Mesendoderm (in vitro differentiated cells): ENCODE measurements around the gene CCDC177.

Experiments used
- DNase-seq: peaks from one replicate; pipeline ENCODE4 v3.0.0; 2013
- H2AK5ac ChIP-seq: 2 replicates; pipeline ENCODE4 v1.6.1; 2013; ENCODE audit warnings: low read length, inconsistent platforms
- H2BK120ac ChIP-seq: 2 replicates; pipeline ENCODE4 v1.6.1; 2013; ENCODE audit warnings: low read depth, mild to moderate bottlenecking, low read length, moderate library complexity, mixed read lengths
- H2BK15ac ChIP-seq: replicated peaks from 2 replicates; pipeline ENCODE4 v1.6.1; 2013; ENCODE audit warnings: low read depth, mild to moderate bottlenecking, moderate library complexity
- H2BK5ac ChIP-seq: 2 replicates; pipeline ENCODE4 v1.6.1; 2013; ENCODE audit warnings: low read length, inconsistent platforms
- H3K18ac ChIP-seq: 2 replicates; pipeline ENCODE4 v1.6.1; 2013; ENCODE audit warnings: mild to moderate bottlenecking, low read length, mixed read lengths
- H3K23ac ChIP-seq: one replicate; pipeline ENCODE4 v1.6.1; 2013; ENCODE audit warnings: low read length
- H3K27ac ChIP-seq: 2 replicates; pipeline ENCODE4 v1.5.1; 2013; ENCODE audit warnings: low read depth, mild to moderate bottlenecking, inconsistent platforms, low read length, moderate library complexity
- H3K27me3 ChIP-seq: 2 replicates; pipeline ENCODE4 v1.6.1; 2013; ENCODE audit warnings: low read length, control low read depth, mild to moderate bottlenecking, inconsistent platforms; ENCODE audit not compliant: insufficient read depth, poor library complexity
- H3K36me3 ChIP-seq: 2 replicates; pipeline ENCODE4 v1.6.1; 2013; ENCODE audit warnings: low read length, inconsistent platforms; ENCODE audit not compliant: control insufficient read depth, insufficient read depth
- H3K4ac ChIP-seq: one replicate; pipeline ENCODE4 v1.6.1; 2013; ENCODE audit warnings: low read depth, mild to moderate bottlenecking, low read length, moderate library complexity
- H3K4me1 ChIP-seq: 2 replicates; pipeline ENCODE4 v1.6.1; 2013; ENCODE audit warnings: low read depth, low read length, inconsistent platforms; ENCODE audit not compliant: control insufficient read depth
- H3K4me2 ChIP-seq: 2 replicates; pipeline ENCODE4 v1.6.1; 2013; ENCODE audit warnings: low read length
- H3K4me3 ChIP-seq: 2 replicates; pipeline ENCODE4 v1.5.1; 2013; ENCODE audit warnings: mild to moderate bottlenecking, low read length
- H3K56ac ChIP-seq: one replicate; pipeline ENCODE4 v1.6.1; 2013; ENCODE audit warnings: low read length
- H3K79me1 ChIP-seq: 2 replicates; pipeline ENCODE4 v1.6.1; 2013; ENCODE audit warnings: low read length, inconsistent platforms
- H3K79me2 ChIP-seq: 2 replicates; pipeline ENCODE4 v1.6.1; 2013; ENCODE audit warnings: mild to moderate bottlenecking, low read length; ENCODE audit not compliant: control insufficient read depth, insufficient read depth
- H3K9ac ChIP-seq: 2 replicates; pipeline ENCODE4 v1.6.1; 2013; ENCODE audit warnings: low read length, inconsistent platforms
- H4K5ac ChIP-seq: one replicate; pipeline ENCODE4 v1.6.1; 2013; ENCODE audit warnings: low read length
- H4K8ac ChIP-seq: one replicate; pipeline ENCODE4 v1.6.1; 2013; ENCODE audit warnings: low read depth, mild to moderate bottlenecking, control low read depth, low read length, moderate library complexity
- WGBS: extraction: QIAGEN DNeasy Blood & Tissue Kit; methylation state at CpG from one replicate; pipeline ENCODE4 v1.1.7; 2013; ENCODE audit warnings: low lambda C conversion rate, missing lambda C conversion rate; ENCODE audit not compliant: insufficient coverage; ENCODE audit errors: extremely low coverage; 5-methylcytosine and 5-hydroxymethylcytosine counted together

The CCDC177 gene

GRCh38 chr14:69594846-69595245, 20.2 kb upstream of the CCDC177 start:
- Histone ChIP-seq H3K36me3 (no peaks in the 10 kb centered on the region), H3K79me2 (no peaks in the 10 kb centered on the region), H3K4ac (no peak overlapping the region), H2AK5ac (no peak overlapping the region), H2BK120ac (no peak overlapping the region), H4K8ac (no peak overlapping the region), H3K23ac (no peak overlapping the region), H3K27me3 (no peaks in the 10 kb centered on the region), H3K9ac (no peak overlapping the region), H3K27ac (no peak overlapping the region), H3K56ac (no peak overlapping the region), H3K79me1 (no peaks in the 10 kb centered on the region), H2BK15ac (no peak overlapping the region), H2BK5ac (no peak overlapping the region), H3K4me3 (no peak overlapping the region), H4K5ac (no peak overlapping the region), H3K18ac (no peak overlapping the region), H3K4me2 (no peak overlapping the region), H3K4me1 (no peaks in the 10 kb centered on the region)
- no peak for DNase-seq
- WGBS: no CpG with 5 or more reads among the region's 6 CpGs

- no peak overlapping the region for H2AK5ac ChIP-seq
- no peaks in the 10 kb centered on the region for H3K27me3 ChIP-seq
- H2BK120ac ChIP-seq: no peak overlapping the region
- H3K36me3 ChIP-seq: no peaks in the 10 kb centered on the region
- H3K4me1 ChIP-seq: no peaks in the 10 kb centered on the region
- H4K5ac ChIP-seq: no peak overlapping the region
- H3K79me2 ChIP-seq: no peaks in the 10 kb centered on the region
- no peak overlapping the region for H3K27ac ChIP-seq
- H2BK15ac ChIP-seq: no peak overlapping the region
- no peak overlapping the region for H3K23ac ChIP-seq
- H3K4me3 ChIP-seq: no peak overlapping the region
- no peak overlapping the region for H3K9ac ChIP-seq
- no peak overlapping the region for H4K8ac ChIP-seq
- no peaks in the 10 kb centered on the region for H3K79me1 ChIP-seq
- no CpG with 5 or more reads among the region's 6 CpGs for WGBS
- no peak overlapping the region for H3K18ac ChIP-seq
- H3K4ac ChIP-seq: no peak overlapping the region
- H2BK5ac ChIP-seq: no peak overlapping the region
- H3K56ac ChIP-seq: no peak overlapping the region
- no peak overlapping the region for H3K4me2 ChIP-seq
- DNase-seq: no peak
Measured at GRCh38 chr14:69593018-69593677, 18.5 kb upstream of the CCDC177 start.

- no peak overlapping the region for H3K23ac ChIP-seq
- no peak overlapping the region for H3K18ac ChIP-seq
- no peak overlapping the region for H3K9ac ChIP-seq
- no peaks in the 10 kb centered on the region for H3K4me1 ChIP-seq
- no peak overlapping the region for H3K27ac ChIP-seq
- H2AK5ac ChIP-seq: no peak overlapping the region
- no peak overlapping the region for H3K56ac ChIP-seq
- no peak overlapping the region for H2BK15ac ChIP-seq
- no peak overlapping the region for H3K4me2 ChIP-seq
- H4K5ac ChIP-seq: no peak overlapping the region
- DNase-seq: no peak
- H3K4me3 ChIP-seq: no peak overlapping the region
- no peaks in the 10 kb centered on the region for H3K36me3 ChIP-seq
- H3K79me1 ChIP-seq: no peaks in the 10 kb centered on the region
- H3K79me2 ChIP-seq: no peaks in the 10 kb centered on the region
- no peak overlapping the region for H3K4ac ChIP-seq
- H2BK5ac ChIP-seq: no peak overlapping the region
- WGBS: no CpG with 5 or more reads among the region's 2 CpGs
- no peak overlapping the region for H2BK120ac ChIP-seq
- H3K27me3 ChIP-seq: no peaks in the 10 kb centered on the region
- no peak overlapping the region for H4K8ac ChIP-seq
Measured at GRCh38 chr14:69591317-69591716, 16.6 kb upstream of the CCDC177 start.

- H3K27me3 ChIP-seq: no peaks in the 10 kb centered on the region
- H3K4me2 ChIP-seq: no peak overlapping the region
- H2BK120ac ChIP-seq: no peak overlapping the region
- no peak overlapping the region for H3K18ac ChIP-seq
- no peak overlapping the region for H3K4ac ChIP-seq
- no CpG with 5 or more reads among the region's 8 CpGs for WGBS
- H3K4me3 ChIP-seq: no peak overlapping the region
- no peak overlapping the region for H3K23ac ChIP-seq
- H4K5ac ChIP-seq: no peak overlapping the region
- no peak overlapping the region for H3K27ac ChIP-seq
- no peaks in the 10 kb centered on the region for H3K79me2 ChIP-seq
- H2AK5ac ChIP-seq: no peak overlapping the region
- H3K56ac ChIP-seq: no peak overlapping the region
- no peak overlapping the region for H4K8ac ChIP-seq
- no peak overlapping the region for H3K9ac ChIP-seq
- no peaks in the 10 kb centered on the region for H3K79me1 ChIP-seq
- H3K4me1 ChIP-seq: no peaks in the 10 kb centered on the region
- H3K36me3 ChIP-seq: no peaks in the 10 kb centered on the region
- H2BK5ac ChIP-seq: no peak overlapping the region
- no peak for DNase-seq
- H2BK15ac ChIP-seq: no peak overlapping the region
Measured at GRCh38 chr14:69587389-69587788, 12.7 kb upstream of the CCDC177 start.

GRCh38 chr14:69586404-69586803, 11.7 kb upstream of the CCDC177 start:
- H2BK15ac ChIP-seq: no peak overlapping the region
- no peak overlapping the region for H4K5ac ChIP-seq
- H2AK5ac ChIP-seq: no peak overlapping the region
- no peak overlapping the region for H3K4ac ChIP-seq
- DNase-seq: no peak
- no peak overlapping the region for H2BK120ac ChIP-seq
- WGBS: no CpG with 5 or more reads among the region's 4 CpGs
- H3K23ac ChIP-seq: no peak overlapping the region
- H3K27me3 ChIP-seq: no peaks in the 10 kb centered on the region
- no peak overlapping the region for H3K4me2 ChIP-seq
- H3K27ac ChIP-seq: no peak overlapping the region
- no peak overlapping the region for H3K56ac ChIP-seq
- H3K4me3 ChIP-seq: no peak overlapping the region
- no peak overlapping the region for H3K9ac ChIP-seq
- H3K36me3 ChIP-seq: no peaks in the 10 kb centered on the region
- H4K8ac ChIP-seq: no peak overlapping the region
- H3K18ac ChIP-seq: no peak overlapping the region
- no peaks in the 10 kb centered on the region for H3K79me2 ChIP-seq
- H3K79me1 ChIP-seq: no peaks in the 10 kb centered on the region
- H2BK5ac ChIP-seq: no peak overlapping the region
- H3K4me1 ChIP-seq: no peaks in the 10 kb centered on the region

- WGBS: no CpG with 5 or more reads among the region's 1 CpG
Measured at GRCh38 chr14:69584389-69584788, 9.7 kb upstream of the CCDC177 start.

More at GRCh38 chr14:69584389-69584788, 9.7 kb upstream of the CCDC177 start:
- H3K4me2 ChIP-seq: no peak overlapping the region
- H2BK15ac ChIP-seq: no peak overlapping the region
- no peak overlapping the region for H3K4me3 ChIP-seq
- H3K9ac ChIP-seq: no peak overlapping the region
- H3K4ac ChIP-seq: no peak overlapping the region
- no peak overlapping the region for H3K56ac ChIP-seq
- DNase-seq: no peak
- no peaks in the 10 kb centered on the region for H3K36me3 ChIP-seq
- H3K79me1 ChIP-seq: no peaks in the 10 kb centered on the region
- H2AK5ac ChIP-seq: no peak overlapping the region
- no peak overlapping the region for H4K5ac ChIP-seq
- H3K23ac ChIP-seq: no peak overlapping the region
- H3K4me1 ChIP-seq: no peaks in the 10 kb centered on the region
- H3K79me2 ChIP-seq: no peaks in the 10 kb centered on the region
- no peak overlapping the region for H2BK5ac ChIP-seq
- no peaks in the 10 kb centered on the region for H3K27me3 ChIP-seq
- no peak overlapping the region for H3K18ac ChIP-seq
- no peak overlapping the region for H2BK120ac ChIP-seq
- no peak overlapping the region for H4K8ac ChIP-seq
- H3K27ac ChIP-seq: no peak overlapping the region
